Vagina (tissue), 2 donors: Measurements from ENCODE around the gene VSIR. TPM values are rescaled to one million over a fixed set of nuclear protein-coding genes. Genes with fewer than 3 reads are reported as not detected.

Experiments
- DNase-seq, 2 donors: peaks; one replicate each; pipeline ENCODE4 v3.0.0-alpha.2; 2017; ENCODE audit errors: extremely low spot score in 2 of 2
- H3K27ac ChIP-seq: fragments of 200-600 bp; sonication (generic); one replicate; pipeline ENCODE4 v1.5.1; 2019
- H3K27me3 ChIP-seq: fragments of 200-600 bp; sonication (generic); one replicate; pipeline ENCODE4 v1.5.1; 2019
- H3K36me3 ChIP-seq, 2 donors: fragments of 200-600 bp; sonication (generic); one replicate each; pipeline ENCODE4 v1.5.1; 2017 to 2019
- H3K4me1 ChIP-seq: fragments of 200-600 bp; sonication (generic); one replicate; pipeline ENCODE4 v1.5.1; 2019
- H3K4me3 ChIP-seq, 2 donors: fragments of 200-600 bp; sonication (generic); 1 replicate in 1 of 2; 2 replicates in 1 of 2; pipeline ENCODE4 v1.5.1; 2016 to 2019
- H3K9me3 ChIP-seq: fragments of 200-600 bp; sonication (generic); one replicate; pipeline ENCODE4 v1.5.1; 2019
- CTCF ChIP-seq, 3 experiments: fragments of 450-650 bp in 2 of 3; fragments of 200-600 bp in 1 of 3; sonication (generic) in 1 of 3; IDR thresholded peaks; one replicate each; pipeline ENCODE4 v1.5.1; 2017 to 2019; ENCODE audit warnings: antibody characterized with exemption in 3 of 3, mild to moderate bottlenecking in 2 of 3, moderate library complexity in 2 of 3
- POLR2A ChIP-seq, 2 donors: fragments of 450-650 bp; IDR thresholded peaks; one replicate each; pipeline ENCODE4 v1.6.1; 2017; ENCODE audit warnings: antibody characterized with exemption in 2 of 2, mild to moderate bottlenecking in 2 of 2, moderate library complexity in 2 of 2
- POLR2AphosphoS5 ChIP-seq, 2 donors: sonication (generic); formaldehyde crosslinking; IDR thresholded peaks; one replicate each; pipeline ENCODE4 v1.9.0; 2017; ENCODE audit warnings: antibody characterized with exemption in 2 of 2, mild to moderate bottlenecking in 2 of 2, low read depth in 1 of 2; ENCODE audit not compliant: insufficient read depth in 1 of 2
- intact Hi-C: fragments of 100-400 bp; cut with DNase I; formaldehyde crosslinking; loops from one replicate; pipeline ENCODE4 v1.15.1; 2023
- total RNA-seq: library from RNA; depleted of rRNA; stranded (reverse); fragments of >200 nt; gene quantifications from one replicate; pipeline ENCODE4 v1.2.3, GENCODE V29; 2016

VSIR gene
- total RNA-seq, 1 donor from 2014 or later = 96.5 TPM

GRCh38 chr10:71705582-71705981, 67.7 kb downstream of the VSIR start:
- Histone ChIP-seq H3K27ac (no peak overlapping the region), H3K9me3 (no peaks in the 10 kb centered on the region), H3K27me3 (no peaks in the 10 kb centered on the region), H3K4me3 (no peak overlapping the region), H3K36me3 (no peaks in the 10 kb centered on the region), H3K4me1 (peaks cover 7% of the 10 kb centered on the region)
- TF ChIP-seq POLR2A (IDR thresholded peaks at IDR 0.05) (no peak), CTCF (IDR thresholded peaks at IDR 0.05) (no peak), POLR2AphosphoS5 (IDR thresholded peaks at IDR 0.05; ENCODE audit: insufficient read depth in 1 of 2, low read depth in 1 of 2) (no peak)
- intact Hi-C loops = no loop called here
- DNase-seq = no peak

GRCh38 chr10:71704816-71705215, 68.5 kb downstream of the VSIR start:
- no peak for TF ChIP-seq POLR2A (IDR thresholded peaks at IDR 0.05)
- TF ChIP-seq CTCF (IDR thresholded peaks at IDR 0.05) = no peak
- no peak for TF ChIP-seq POLR2AphosphoS5 (IDR thresholded peaks at IDR 0.05; ENCODE audit: insufficient read depth in 1 of 2, low read depth in 1 of 2)
- Histone ChIP-seq H3K4me1 (peaks cover 7% of the 10 kb centered on the region), H3K27me3 (no peaks in the 10 kb centered on the region), H3K36me3 (no peaks in the 10 kb centered on the region), H3K27ac (no peak overlapping the region), H3K9me3 (no peaks in the 10 kb centered on the region), H3K4me3 (no peak overlapping the region)
- DNase-seq = no peak
- intact Hi-C loops = no loop called here

DNA sequence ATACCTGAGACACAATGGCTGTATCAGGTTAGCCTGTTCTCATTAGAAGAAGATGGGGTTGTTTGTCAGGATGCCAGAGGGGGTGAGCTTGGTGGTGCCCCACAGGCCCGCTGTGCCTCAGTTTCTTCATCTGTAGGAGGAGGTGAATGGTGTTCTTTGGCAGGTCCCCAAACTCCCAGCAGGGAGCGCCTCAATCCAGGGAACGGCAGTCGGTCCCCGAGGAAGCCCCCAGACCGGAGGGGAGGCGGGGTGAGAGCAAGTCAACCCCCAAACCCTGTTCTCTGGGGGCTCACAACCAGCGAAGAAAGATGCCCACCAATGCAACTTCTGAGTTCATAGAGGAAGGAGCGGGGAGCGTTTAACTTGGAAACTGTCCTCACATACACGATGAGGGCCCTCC, 69.7 kb downstream of the VSIR start:
- Histone ChIP-seq H3K36me3 (no peaks in the 10 kb centered on the region), H3K27ac (no peak overlapping the region), H3K9me3 (no peaks in the 10 kb centered on the region), H3K27me3 (no peaks in the 10 kb centered on the region), H3K4me1 (peaks cover 7% of the 10 kb centered on the region), H3K4me3 (no peak overlapping the region)
- intact Hi-C loops = no loop called here
- DNase-seq = no peak
- TF ChIP-seq POLR2AphosphoS5 (IDR thresholded peaks at IDR 0.05; ENCODE audit: insufficient read depth in 1 of 2, low read depth in 1 of 2) = no peak
- TF ChIP-seq POLR2A (IDR thresholded peaks at IDR 0.05) = no peak
- TF ChIP-seq CTCF (IDR thresholded peaks at IDR 0.05) = no peak

DNA sequence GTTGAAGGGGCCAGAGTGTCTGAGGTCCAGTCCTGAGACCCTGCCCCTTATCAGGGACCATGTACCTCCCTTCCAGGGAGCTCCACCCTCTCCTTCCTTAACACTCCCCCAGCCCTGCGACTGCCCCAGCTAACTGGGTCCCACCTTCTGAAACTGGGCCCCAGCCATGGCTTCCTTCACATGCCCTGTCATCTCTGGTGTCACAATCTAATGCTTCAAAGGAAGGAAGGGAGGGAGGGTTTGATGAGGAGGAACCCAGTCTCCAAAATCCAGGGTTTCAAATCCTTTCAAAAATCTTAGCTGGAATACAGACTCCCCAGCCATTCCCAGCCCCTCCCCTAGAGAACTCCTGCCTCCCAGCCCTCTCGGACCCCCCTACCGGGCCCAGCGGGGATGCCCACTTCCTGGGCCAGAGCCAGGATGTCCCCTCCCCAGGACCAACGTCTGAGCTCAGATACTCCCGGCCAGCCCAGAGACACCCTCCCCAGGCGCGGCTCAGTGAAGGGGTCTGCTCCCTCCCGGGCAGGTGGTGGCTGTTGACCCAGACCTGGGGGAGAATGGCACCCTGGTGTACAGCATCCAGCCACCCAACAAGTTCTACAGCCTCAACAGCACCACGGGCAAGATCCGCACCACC, 71.7 kb downstream of the VSIR start:
- intact Hi-C loops = no loop called here
- H3K4me1 ChIP-seq = no peaks in the 10 kb centered on the region
- no peaks in the 10 kb centered on the region for H3K27me3 ChIP-seq
- no peak for TF ChIP-seq POLR2AphosphoS5 (IDR thresholded peaks at IDR 0.05; ENCODE audit: insufficient read depth in 1 of 2, low read depth in 1 of 2)
- no peak for TF ChIP-seq POLR2A (IDR thresholded peaks at IDR 0.05)
- TF ChIP-seq CTCF (IDR thresholded peaks at IDR 0.05) = no peak
- H3K36me3 ChIP-seq = no peaks in the 10 kb centered on the region
- no peaks in the 10 kb centered on the region for H3K9me3 ChIP-seq
- no peak for DNase-seq
- H3K4me3 ChIP-seq = no peak overlapping the region
- no peak overlapping the region for H3K27ac ChIP-seq

DNA sequence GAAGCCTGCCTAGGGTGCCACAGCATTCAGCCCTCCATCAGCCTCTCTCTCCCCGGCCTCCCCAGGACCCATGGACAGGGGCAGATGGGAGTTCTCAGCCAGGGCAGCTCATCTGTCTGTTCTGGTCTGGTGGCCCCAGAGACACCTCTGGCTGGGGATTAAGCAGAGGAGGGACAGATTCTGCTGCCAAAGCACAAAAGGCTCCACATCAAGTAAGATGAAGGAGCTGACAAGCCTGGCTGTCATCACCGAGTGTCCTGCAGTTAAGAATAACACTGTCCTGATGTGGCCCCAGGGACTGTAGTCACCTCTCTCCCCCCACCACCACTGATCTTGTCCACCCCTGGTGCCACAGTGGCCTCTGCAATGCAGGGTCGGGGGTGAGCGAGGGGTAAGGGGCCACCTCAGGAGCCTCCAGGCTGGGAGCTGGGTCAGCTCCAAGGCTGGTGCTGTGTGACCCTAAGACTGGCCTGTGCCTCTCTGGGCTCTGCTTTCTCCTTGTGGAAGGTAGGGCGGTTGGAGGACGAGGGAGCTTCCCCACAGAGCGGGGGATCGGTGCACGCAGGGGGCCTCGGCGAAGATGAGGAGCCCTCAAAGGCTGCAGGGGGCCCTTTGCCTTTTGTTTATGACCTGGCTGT, 72.5 kb downstream of the VSIR start:
- no peak overlapping the region for H3K27ac ChIP-seq
- no peak overlapping the region for H3K4me3 ChIP-seq
- H3K9me3 ChIP-seq = no peaks in the 10 kb centered on the region
- H3K4me1 ChIP-seq = no peaks in the 10 kb centered on the region
- H3K36me3 ChIP-seq = no peaks in the 10 kb centered on the region
- no peak for TF ChIP-seq POLR2A (IDR thresholded peaks at IDR 0.05)
- TF ChIP-seq POLR2AphosphoS5 (IDR thresholded peaks at IDR 0.05; ENCODE audit: insufficient read depth in 1 of 2, low read depth in 1 of 2) = no peak
- TF ChIP-seq CTCF (IDR thresholded peaks at IDR 0.05) = no peak
- H3K27me3 ChIP-seq = no peaks in the 10 kb centered on the region
- intact Hi-C loops = no loop called here
- no peak for DNase-seq
